Measurements from ENCODE around the gene NLRX1.

DNA sequence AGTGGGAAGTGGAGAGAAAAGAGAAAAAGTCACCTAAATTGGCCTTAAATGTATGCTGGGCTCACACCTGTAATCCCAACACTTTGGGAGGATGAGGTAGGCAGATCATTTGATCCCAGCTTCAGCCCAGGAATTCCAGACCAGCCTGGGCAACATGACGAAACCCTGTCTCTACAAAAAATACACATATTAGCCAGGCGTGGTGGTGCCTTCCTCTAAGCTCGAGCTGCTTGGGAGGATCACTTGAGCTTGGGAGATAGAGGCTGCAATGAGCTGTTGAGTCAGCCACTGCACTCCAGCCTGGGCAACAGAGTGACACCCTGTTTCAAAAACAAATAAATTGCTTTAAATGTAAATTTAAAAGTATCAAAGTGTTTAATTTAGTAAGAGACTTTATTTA lies 41.5 kb downstream of the NLRX1 start:
- TF ChIP-seq, protein P1, sequence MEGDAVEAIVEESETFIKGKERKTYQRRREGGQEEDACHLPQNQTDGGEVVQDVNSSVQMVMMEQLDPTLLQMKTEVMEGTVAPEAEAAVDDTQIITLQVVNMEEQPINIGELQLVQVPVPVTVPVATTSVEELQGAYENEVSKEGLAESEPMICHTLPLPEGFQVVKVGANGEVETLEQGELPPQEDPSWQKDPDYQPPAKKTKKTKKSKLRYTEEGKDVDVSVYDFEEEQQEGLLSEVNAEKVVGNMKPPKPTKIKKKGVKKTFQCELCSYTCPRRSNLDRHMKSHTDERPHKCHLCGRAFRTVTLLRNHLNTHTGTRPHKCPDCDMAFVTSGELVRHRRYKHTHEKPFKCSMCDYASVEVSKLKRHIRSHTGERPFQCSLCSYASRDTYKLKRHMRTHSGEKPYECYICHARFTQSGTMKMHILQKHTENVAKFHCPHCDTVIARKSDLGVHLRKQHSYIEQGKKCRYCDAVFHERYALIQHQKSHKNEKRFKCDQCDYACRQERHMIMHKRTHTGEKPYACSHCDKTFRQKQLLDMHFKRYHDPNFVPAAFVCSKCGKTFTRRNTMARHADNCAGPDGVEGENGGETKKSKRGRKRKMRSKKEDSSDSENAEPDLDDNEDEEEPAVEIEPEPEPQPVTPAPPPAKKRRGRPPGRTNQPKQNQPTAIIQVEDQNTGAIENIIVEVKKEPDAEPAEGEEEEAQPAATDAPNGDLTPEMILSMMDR (IDR thresholded peaks at IDR 0.05; ENCODE audit: insufficient read depth, low read length, poor library complexity, severe bottlenecking): no peak
- no peak for TF ChIP-seq EZH2phosphoT487 (conservative IDR thresholded peaks at IDR 0.05; ENCODE audit: low read length)

Measured in SU-DHL-6 (cell line).